Lower leg skin (tissue), 4 donors: Measurements from ENCODE around the gene LSM14B. TPM values are rescaled to one million over a fixed set of nuclear protein-coding genes. Genes with fewer than 3 reads are reported as not detected.

Experiments used
- DNase-seq, 2 donors: peaks; one replicate each; pipeline ENCODE4 v3.0.0-alpha.2; 2019; ENCODE audit warnings: low spot score in 2 of 2
- H3K4me3 ChIP-seq: fragments of 200-600 bp; sonication (generic); 2 replicates; pipeline ENCODE4 v1.5.1; 2017; ENCODE audit warnings: mild to moderate bottlenecking, low read depth; ENCODE audit not compliant: poor library complexity, severe bottlenecking
- CTCF ChIP-seq, 3 donors: fragments of 450-650 bp; IDR thresholded peaks; one replicate each; pipeline ENCODE4 v1.5.1; 2016; ENCODE audit warnings: antibody characterized with exemption in 3 of 3, mild to moderate bottlenecking in 3 of 3, moderate library complexity in 2 of 3
- POLR2A ChIP-seq, 2 donors: fragments of 450-650 bp; IDR thresholded peaks; one replicate each; pipeline ENCODE4 v1.6.1; 2016 to 2017; ENCODE audit warnings: antibody characterized with exemption in 2 of 2, mild to moderate bottlenecking in 1 of 2, moderate library complexity in 1 of 2
- WGBS, 2 donors: methylation state at CpG; one replicate each; pipeline ENCODE4 v1.1.5; 2018; 5-methylcytosine and 5-hydroxymethylcytosine counted together
- intact Hi-C: fragments of 100-400 bp; cut with DNase I; formaldehyde crosslinking; loops from one replicate; pipeline ENCODE4 v1.15.0; 2023; ENCODE audit warnings: low total_unique reads
- total RNA-seq, 4 donors: library from RNA; depleted of rRNA; stranded (reverse); fragments of >200 nt; gene quantifications; one replicate each; pipeline ENCODE4 v1.1.0, GENCODE V29; 2016

Gene LSM14B
- total RNA-seq, 4 donors from 2014 or later = 44.9 to 60.3 (median 49.9) TPM

- no peak for TF ChIP-seq POLR2A (IDR thresholded peaks at IDR 0.05)
- no peak for TF ChIP-seq CTCF (IDR thresholded peaks at IDR 0.05)
- WGBS, 2 donors = 66 to 88% methylated on average over 7 to 9 of the region's 10 CpGs
- intact Hi-C loops = loop anchor here (5.0 kb wide), 1 partner anchor 52 kb away; the partner anchor contains the start of gene TAF4
- no peak overlapping the region for H3K4me3 ChIP-seq
- DNase-seq = no peak
Measured at GRCh38 chr20:62119591-62120364, 2.5 kb upstream of the LSM14B start.

- 89 to 91% methylated on average over 5 of the region's 5 CpGs for WGBS, 2 donors
- H3K4me3 ChIP-seq = no peak overlapping the region
- intact Hi-C loops = loop anchor here (5.0 kb wide), 1 partner anchor 53 kb away; the partner anchor contains the start of gene TAF4
- DNase-seq = no peak
- TF ChIP-seq POLR2A (IDR thresholded peaks at IDR 0.05) (no peak), CTCF (IDR thresholded peaks at IDR 0.05) (no peak)
Measured at GRCh38 chr20:62120365-62120762, 1.9 kb upstream of the LSM14B start.

GRCh38 chr20:62120990-62121775, 1.1 kb upstream of the LSM14B start:
- 15 to 18% methylated on average over 37 to 45 of the region's 45 CpGs for WGBS, 2 donors
- intact Hi-C loops = loop anchor here (5.0 kb wide), 1 partner anchor 54 kb away; the partner anchor contains the start of gene TAF4
- TF ChIP-seq POLR2A (IDR thresholded peaks at IDR 0.05) = no peak
- TF ChIP-seq CTCF (IDR thresholded peaks at IDR 0.05) = no peak
- peak overlapping the region; percentile 53 for H3K4me3 ChIP-seq
- peak; percentile 41 to 94 for DNase-seq

GRCh38 chr20:62122654-62123449, 577 bp downstream of the LSM14B start:
- intact Hi-C loops = loop anchor here (5.0 kb wide), 1 partner anchor 56 kb away; the partner anchor contains the start of gene TAF4
- TF ChIP-seq CTCF (IDR thresholded peaks at IDR 0.05) (no peak), POLR2A (IDR thresholded peaks at IDR 0.05) (no peak)
- peak in 1 of 2 donors; percentile 89 for DNase-seq
- H3K4me3 ChIP-seq = peak overlapping the region; percentile 66
- WGBS, 2 donors = 0% methylated on average over 14 to 24 of the region's 77 CpGs

- TF ChIP-seq POLR2A (IDR thresholded peaks at IDR 0.05) = no peak
- TF ChIP-seq CTCF (IDR thresholded peaks at IDR 0.05) = no peak
- intact Hi-C loops = loop anchor here (5.0 kb wide), 1 partner anchor 56 kb away; the partner anchor contains the start of gene TAF4
- WGBS, 2 donors = 16 to 20% methylated on average over 19 of the region's 19 CpGs
- H3K4me3 ChIP-seq = no peak overlapping the region
- no peak for DNase-seq
Measured at GRCh38 chr20:62123450-62124118, 1.3 kb downstream of the LSM14B start.
